ENCODE measurements around the gene BGLAP.

BGLAP gene

GRCh38 chr1:156204686-156205085 is 37.3 kb upstream of the BGLAP start:
- DNase-seq, result no peak
- Histone ChIP-seq H3K27me3 (replicated peaks; ENCODE audit: insufficient read depth, low read length) (no peaks in the 10 kb centered on the region), H3K9me3 (replicated peaks; ENCODE audit: insufficient read depth, low read length) (no peaks in the 10 kb centered on the region), H3K79me2 (ENCODE audit: low read length) (peaks cover 75% of the 10 kb centered on the region), H4K20me1 (ENCODE audit: insufficient read depth, low read length) (no peaks in the 10 kb centered on the region), H3F3A (ENCODE audit: insufficient read depth, low read length) (no peaks in the 10 kb centered on the region; the same call in 1 of the 2 replicates), H3K4me1 (ENCODE audit: low read length) (no peaks in the 10 kb centered on the region), H3K9ac (ENCODE audit: low read length) (no peak overlapping the region), H3K4me2 (ENCODE audit: low read depth, low read length) (no peak overlapping the region), H3K36me3 (replicated peaks; ENCODE audit: insufficient read depth, low read length) (peaks cover 11% of the 10 kb centered on the region), H2AFZ (ENCODE audit: low read length) (no peak overlapping the region), H3K9me2 (replicated peaks; ENCODE audit: insufficient read depth, low read length) (no peaks in the 10 kb centered on the region), H3K27ac (ENCODE audit: low read length) (no peak overlapping the region), H3K4me3 (ENCODE audit: low read length) (no peak overlapping the region)
- TF ChIP-seq EZH2phosphoT487 (IDR thresholded peaks at IDR 0.05; ENCODE audit: low read length) (no peak), EZH2 (optimal IDR thresholded peaks at IDR 0.05; ENCODE audit: low read depth, low read length) (no peak), CTCF (IDR thresholded peaks at IDR 0.05; ENCODE audit: low read length) (no peak)

DNA sequence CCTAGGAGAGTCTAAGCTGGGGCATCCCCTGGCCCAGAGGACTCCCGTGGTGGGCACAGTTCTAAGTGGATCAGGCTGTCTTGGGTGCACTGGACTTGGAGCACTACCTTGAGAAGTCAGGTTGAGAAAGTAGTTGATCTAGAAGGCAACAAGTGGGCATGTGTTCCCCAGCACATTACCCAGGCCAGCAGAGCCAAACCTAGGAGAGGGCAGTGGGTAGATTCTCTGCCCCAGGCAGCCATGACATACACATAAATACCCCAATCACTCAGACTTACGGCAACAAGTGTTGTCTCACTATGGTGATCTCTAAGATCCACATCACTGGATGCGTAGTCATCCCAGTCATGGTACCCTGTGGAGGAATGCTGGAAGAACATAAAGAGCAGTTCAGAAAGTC is 30.7 kb upstream of the BGLAP start:
- H3K36me3 ChIP-seq (replicated peaks; ENCODE audit: insufficient read depth, low read length), result peaks cover 7% of the 10 kb centered on the region; the same call in 1 of the 2 replicates
- TF ChIP-seq CTCF (IDR thresholded peaks at IDR 0.05; ENCODE audit: low read length) (no peak), EZH2 (optimal IDR thresholded peaks at IDR 0.05; ENCODE audit: low read depth, low read length) (no peak), EZH2phosphoT487 (IDR thresholded peaks at IDR 0.05; ENCODE audit: low read length) (no peak)

GRCh38 chr1:156212130-156212529 is 29.9 kb upstream of the BGLAP start:
- Histone ChIP-seq H3K4me1 (ENCODE audit: low read length) (peaks cover 14% of the 10 kb centered on the region), H4K20me1 (ENCODE audit: insufficient read depth, low read length) (no peaks in the 10 kb centered on the region), H3K9ac (ENCODE audit: low read length) (peak overlapping the region; percentile 94), H3K36me3 (replicated peaks; ENCODE audit: insufficient read depth, low read length) (peaks cover 7% of the 10 kb centered on the region; the same call in 1 of the 2 replicates), H3K27ac (ENCODE audit: low read length) (peak overlapping the region; percentile 88; the same call in 1 of the 2 replicates), H3K79me2 (ENCODE audit: low read length) (peaks cover 46% of the 10 kb centered on the region), H3K4me2 (ENCODE audit: low read depth, low read length) (peak overlapping the region; percentile 80), H3K4me3 (ENCODE audit: low read length) (peak overlapping the region; percentile 90), H3K9me3 (replicated peaks; ENCODE audit: insufficient read depth, low read length) (no peaks in the 10 kb centered on the region), H3F3A (ENCODE audit: insufficient read depth, low read length) (peaks cover 19% of the 10 kb centered on the region), H3K27me3 (replicated peaks; ENCODE audit: insufficient read depth, low read length) (no peaks in the 10 kb centered on the region), H2AFZ (ENCODE audit: low read length) (peak overlapping the region; percentile 80), H3K9me2 (replicated peaks; ENCODE audit: insufficient read depth, low read length) (no peaks in the 10 kb centered on the region)
- TF ChIP-seq EZH2 (optimal IDR thresholded peaks at IDR 0.05; ENCODE audit: low read depth, low read length) (no peak), EZH2phosphoT487 (IDR thresholded peaks at IDR 0.05; ENCODE audit: low read length) (no peak), CTCF (IDR thresholded peaks at IDR 0.05; ENCODE audit: low read length) (no peak)
- DNase-seq, result no peak

More for the DNA sequence above, 30.7 kb upstream of the BGLAP start:
- no peaks in the 10 kb centered on the region for H3K9me3 ChIP-seq (replicated peaks; ENCODE audit: insufficient read depth, low read length)
- H3K4me1 ChIP-seq (ENCODE audit: low read length), result peaks cover 13% of the 10 kb centered on the region
- no peak overlapping the region for H3K27ac ChIP-seq (ENCODE audit: low read length)
- no peak for DNase-seq
- no peak overlapping the region for H3K9ac ChIP-seq (ENCODE audit: low read length)
- no peaks in the 10 kb centered on the region for H4K20me1 ChIP-seq (ENCODE audit: insufficient read depth, low read length)
- no peaks in the 10 kb centered on the region for H3K27me3 ChIP-seq (replicated peaks; ENCODE audit: insufficient read depth, low read length)
- H2AFZ ChIP-seq (ENCODE audit: low read length), result no peak overlapping the region
- peaks cover 51% of the 10 kb centered on the region for H3K79me2 ChIP-seq (ENCODE audit: low read length)
- H3K9me2 ChIP-seq (replicated peaks; ENCODE audit: insufficient read depth, low read length), result no peaks in the 10 kb centered on the region
- H3K4me2 ChIP-seq (ENCODE audit: low read depth, low read length), result no peak overlapping the region
- no peak overlapping the region for H3K4me3 ChIP-seq (ENCODE audit: low read length)
- peaks cover 16% of the 10 kb centered on the region for H3F3A ChIP-seq (ENCODE audit: insufficient read depth, low read length)

Data from MM.1S (cell line).